GM21390 (cell line): ENCODE measurements around the gene THBS1.

Experiments used
- ATAC-seq: cut with Tn5 transposase; IDR thresholded peaks from one replicate; pipeline ENCODE4 v1.9.1; 2021; ENCODE audit not compliant: unreplicated experiment

Gene THBS1

DNA sequence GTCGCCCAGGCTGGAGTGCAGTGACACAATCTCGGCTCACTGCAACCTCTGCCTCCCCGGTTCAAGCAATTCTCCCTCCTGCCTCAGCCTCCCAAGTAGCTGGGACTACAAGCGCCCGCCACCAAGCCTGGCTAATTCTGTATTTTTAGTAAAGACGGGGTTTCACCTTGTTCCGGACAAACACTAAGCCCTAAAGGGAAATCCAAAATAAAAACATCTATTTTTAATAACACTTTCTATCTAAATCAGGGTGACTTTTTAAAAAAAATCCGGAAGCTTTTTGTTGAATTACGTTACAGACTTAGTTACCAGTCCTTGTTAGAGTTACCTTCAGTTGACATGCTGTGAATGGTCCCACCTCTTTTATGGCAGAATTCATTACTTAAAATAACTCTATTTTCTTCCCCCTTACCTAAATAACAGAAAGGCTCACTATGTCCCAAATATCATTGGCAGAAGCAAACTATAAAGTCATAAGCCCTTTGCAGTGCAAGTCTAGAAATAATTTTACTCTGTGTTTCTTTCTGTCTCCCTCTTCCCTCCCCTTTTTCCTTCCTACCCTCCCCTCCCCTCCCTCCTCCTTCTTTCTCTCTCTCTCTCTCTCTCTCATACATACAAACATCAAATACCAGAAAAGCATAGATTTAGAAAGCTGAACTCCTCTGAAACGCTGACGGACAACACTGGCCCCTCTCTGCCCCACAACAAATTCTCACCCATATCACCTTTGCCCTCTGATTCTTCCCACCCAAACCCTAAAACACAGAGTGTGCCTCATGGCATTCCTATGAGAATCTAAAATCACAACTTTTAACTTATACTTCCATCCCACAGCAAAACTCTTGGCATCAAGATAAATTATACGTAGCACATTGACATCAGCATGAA lies 18.3 kb downstream of the THBS1 start:
- ATAC-seq = no peak

DNA sequence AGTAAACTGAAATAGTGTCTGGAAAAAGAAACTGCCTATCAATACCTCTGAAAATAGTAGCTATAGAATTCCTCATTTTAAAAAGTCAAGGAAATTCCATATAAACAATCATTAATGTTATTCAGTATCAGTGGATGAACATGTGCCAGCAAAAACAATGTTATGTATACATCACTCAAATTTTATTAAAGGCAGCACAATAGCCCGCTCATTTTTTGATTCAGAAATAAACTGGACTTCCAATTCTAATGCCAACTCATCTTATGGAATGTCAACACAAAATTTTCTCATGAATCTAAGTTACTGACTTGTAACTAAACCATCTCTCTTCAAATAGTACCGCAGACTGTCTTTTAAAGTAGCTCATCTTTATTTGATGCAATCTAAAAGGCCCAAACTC lies 19.0 kb downstream of the THBS1 start:
- ATAC-seq = no peak

DNA sequence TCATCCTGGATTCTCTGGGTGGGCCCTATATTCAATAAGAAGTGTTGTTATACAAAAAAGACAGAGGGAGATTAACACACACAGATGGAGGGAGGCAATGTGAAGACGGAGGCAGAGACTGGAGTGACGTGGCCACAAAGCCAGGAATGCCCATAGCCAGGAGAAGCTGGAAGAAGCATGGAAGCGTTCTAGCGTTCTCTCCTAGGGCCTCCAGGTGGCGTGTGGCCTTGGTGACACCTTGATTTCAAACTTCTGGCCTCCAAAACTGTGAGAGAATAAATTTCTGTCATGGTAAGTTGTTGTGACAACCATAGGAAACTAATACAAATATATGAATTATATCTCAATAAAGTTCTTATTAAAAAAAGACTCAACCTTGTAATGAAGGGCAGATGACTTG lies 21.3 kb downstream of the THBS1 start:
- ATAC-seq = no peak

DNA sequence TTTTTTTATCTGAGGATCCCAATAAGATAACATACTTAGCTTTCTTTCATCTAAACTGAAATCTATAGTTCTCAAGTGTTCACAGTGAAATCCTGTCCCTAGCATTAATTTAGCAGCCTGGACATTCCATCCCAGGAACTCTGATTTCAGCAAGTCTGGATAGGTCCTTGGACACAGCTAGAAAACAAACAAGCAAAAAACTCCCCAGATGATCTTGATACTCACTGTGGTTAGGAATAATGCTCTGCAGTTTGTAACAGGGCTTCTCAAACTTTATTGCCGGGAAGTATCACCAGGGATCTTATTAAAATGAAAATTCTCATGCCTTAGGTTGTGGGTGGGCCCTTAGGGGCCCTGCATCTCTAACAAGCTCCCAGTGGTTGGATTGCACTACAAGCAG lies 24.3 kb downstream of the THBS1 start:
- ATAC-seq = no peak

DNA sequence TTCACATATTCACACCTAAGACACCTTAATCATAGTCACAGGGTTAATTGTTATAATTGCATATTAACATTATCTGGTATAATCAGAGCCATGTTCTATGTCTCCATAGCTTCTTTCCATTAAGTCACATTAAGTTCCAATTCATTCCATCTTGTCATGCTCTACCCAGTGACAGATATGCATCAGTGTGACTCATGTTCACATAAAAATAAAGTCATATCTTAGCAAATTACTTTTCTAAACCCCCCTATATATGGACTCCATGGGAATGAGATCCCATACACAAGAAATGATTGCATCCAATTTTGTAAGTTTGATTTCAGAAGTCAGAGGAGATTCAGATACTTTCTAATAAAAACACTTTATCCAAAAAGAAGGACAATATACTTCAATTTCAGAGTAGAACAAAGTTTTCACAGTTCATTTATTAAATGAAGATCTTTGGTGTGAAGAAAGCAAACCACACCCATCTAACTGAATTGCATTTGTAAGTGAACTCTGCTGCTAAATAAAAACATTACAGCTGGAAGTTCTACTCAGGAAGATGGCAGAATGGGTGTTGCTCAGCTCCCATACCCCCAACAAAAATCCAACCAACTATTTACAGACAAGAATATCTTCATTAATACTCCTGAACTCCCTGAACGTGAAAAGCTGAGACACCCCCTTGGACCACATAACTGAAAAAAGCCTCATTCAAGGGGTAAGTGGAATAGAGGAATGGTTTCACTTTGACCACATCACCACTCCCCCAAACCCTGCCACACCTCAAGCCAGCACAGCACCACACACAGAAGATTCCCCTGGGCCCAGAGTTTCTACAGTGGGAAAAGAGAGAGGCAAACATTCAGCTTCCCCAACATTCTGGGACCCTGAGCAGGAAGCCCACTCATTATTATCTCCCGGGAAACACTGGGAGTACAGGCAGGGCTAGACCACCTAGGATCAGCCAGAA lies 27.6 kb downstream of the THBS1 start:
- no peak for ATAC-seq

DNA sequence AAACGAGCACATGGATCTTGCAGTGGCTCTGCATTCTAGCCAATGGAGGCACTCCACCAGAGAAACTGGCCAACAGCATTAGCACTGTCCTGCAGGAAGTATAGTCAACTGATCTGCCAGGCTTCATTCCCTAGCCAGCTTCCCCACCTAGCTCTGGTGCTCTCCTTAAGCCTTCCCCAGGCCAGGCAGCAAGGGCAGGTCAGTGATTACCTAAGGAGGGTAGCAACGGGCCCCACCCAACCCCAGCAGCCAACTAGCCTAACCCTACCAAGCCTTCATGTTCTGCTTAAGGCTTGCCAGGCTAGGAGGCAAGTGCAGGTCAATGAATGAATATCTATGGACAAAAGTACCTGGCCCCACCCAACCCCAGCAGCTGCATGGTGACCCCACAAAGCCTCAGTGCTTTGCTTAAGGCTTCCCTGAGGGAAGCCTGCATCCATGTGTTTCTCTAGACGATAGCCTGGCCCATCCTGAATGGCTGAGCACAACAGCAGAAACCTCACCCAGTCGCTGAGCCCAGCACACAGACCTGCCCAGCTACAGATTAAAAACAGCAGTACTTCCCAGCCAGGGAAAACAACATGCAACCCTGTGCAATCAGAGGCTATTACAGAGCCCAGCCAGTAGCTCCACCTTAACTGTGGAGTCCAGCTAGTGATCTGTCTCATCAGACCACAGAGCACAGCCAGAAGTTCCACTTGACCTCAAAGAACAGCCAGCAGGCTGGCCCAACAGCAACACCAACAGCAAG lies 28.5 kb downstream of the THBS1 start:
- no peak for ATAC-seq

DNA sequence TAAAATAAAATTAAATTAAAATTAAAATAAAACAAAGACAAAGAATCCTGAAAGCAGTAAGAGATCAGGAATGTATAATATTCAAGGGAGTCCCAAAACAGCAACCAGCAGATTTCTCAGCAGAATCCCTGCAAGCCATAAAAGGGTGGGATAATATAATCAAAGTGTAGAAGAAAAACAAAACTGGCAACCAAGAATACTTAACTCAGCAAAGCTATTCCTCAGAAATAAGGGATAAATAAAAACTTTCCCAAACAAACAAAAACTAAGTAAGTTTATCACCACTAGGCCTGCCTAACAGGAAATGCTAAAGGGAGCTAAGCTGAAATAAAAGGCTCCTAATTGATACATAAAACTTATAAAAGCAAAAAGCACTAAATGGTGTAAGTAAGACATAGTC lies 29.8 kb downstream of the THBS1 start:
- ATAC-seq = no peak

DNA sequence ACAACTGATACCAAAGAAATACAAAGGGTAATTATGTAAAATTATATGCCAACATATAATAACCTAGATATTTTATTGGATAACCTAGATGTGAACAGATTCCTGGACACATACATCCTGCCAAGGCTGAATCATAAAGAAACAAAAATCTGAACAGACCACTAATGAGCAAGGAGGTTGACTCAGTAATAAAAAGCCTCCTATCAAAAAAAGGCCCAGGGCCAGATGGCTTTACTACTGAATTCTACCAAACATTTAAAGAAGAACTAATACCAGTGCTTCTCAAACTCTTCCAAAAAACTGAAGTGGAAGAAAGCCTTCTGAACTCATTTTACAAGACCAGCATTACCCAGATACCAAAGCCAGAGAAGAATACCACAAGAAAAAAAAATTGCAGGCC lies 32.4 kb downstream of the THBS1 start:
- no peak for ATAC-seq

DNA sequence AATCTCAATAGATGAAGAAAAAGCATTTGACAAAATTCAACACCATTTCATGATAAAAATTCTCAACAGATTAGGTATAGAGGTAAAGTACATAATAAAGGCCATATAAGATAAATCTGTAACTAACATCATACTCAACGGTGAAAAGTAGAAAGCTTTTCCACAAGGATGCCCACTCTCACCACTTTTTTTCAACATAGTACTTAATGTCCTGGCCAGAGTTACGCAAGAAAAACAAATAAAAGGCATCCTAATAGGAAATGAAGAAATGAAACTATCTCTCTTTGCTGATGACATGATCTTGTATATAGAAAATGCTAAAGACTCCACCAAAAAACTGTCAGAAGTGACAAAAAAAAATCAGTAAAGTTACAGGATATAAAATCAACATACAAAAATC lies 33.0 kb downstream of the THBS1 start:
- ATAC-seq = no peak

DNA sequence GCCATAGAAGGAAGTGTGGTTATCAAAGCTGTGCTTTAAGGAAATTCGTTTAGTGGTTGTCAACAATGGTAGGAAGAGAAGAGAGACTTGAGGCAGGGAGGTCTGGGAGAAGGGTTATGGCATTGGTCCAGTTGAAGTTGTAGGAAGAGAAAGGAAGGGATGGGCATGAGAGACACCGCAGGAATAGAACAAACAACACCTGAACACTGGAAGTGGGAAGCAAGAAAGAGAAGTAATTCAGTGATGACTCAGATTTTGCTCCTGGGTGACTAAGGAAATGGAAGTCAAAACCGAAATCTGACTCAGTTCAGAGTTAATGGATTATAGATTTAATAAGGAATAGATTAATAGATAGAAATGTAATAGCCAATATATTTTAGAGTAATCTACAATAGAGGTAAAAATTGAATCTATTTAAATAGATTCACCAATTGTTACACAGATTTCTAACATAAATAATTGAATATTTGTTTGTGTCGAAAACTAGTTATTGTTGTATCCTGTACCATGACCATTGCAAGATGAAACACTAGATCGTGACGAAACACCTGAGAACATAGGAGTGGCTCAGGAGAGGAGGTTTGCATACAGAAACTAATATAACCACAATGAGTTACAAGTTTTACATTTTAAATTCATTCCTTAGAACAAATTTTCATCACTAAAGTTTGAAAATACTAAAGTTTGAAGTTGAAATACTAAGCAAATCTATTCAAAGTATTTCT lies 36.0 kb downstream of the THBS1 start:
- no peak for ATAC-seq

DNA sequence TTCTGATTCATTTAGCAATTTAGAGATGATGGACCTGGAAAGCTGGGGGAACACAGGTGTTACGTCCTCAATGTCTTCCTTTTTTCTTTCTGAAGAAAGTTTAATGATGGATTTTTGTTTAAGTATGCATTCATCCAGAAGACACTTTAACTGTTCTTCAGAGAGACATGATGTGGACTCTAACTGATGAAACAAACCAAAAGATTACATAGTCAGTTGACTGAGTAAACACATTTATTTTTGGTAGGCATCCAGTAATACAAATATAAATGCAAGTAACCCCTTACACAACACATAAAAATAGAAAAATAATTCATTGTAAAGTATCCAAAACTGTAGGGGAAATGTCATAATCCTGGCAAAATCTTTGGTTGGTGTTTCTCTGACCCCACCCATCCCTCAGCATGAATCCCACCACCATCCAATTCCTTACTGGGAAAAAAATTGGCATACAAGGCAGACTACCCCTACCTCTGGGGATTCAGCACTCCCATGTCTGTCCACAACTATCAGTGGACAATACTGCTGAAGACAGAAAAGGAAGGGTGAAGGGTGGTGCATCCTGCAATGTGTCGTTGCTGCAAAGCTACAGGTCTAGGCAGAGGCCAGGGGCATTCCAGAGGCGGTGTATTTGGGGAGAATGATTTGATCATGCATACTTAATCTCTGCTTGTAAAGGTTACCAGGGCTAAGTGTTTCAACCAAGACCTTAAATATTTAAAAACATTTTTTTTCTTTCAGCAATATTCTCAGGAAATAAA lies 37.4 kb downstream of the THBS1 start:
- ATAC-seq = no peak

DNA sequence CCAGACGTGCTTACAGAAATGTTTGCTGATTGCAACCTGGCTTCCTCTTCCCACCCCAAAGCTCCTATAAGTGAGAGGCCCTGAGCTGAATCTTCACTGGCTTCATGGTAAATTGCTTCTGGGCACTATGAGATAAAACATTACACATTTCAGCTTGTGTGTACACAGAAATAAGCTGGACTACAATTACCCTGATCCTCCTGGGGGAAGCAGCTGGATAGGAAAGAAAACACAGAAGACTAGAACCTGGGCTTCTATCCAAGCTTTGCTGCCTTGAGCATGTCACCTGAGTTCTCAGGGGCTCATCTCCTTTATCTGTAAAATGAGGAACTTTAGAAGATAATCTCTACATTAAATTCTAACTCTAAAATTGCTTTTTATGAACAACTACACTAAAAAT lies 40.3 kb downstream of the THBS1 start:
- no peak for ATAC-seq

DNA sequence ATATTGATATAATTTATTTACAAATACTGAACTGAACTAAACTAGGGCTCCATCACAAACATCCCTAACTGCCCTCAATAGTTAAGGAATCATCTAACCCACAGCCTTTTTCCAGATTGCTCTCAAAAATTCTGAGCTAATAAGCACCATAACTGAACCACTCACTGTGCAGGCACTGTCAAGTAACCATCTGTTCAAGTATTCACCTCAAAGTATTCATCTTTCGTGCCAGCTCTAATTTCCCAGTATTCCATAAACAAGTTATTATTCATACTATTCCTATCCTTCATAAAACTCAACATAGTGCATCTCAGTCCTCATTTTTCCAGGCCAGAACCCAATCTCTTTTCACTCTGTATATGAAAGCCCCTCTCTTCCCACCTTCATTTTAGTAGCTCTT lies 41.1 kb downstream of the THBS1 start:
- no peak for ATAC-seq

DNA sequence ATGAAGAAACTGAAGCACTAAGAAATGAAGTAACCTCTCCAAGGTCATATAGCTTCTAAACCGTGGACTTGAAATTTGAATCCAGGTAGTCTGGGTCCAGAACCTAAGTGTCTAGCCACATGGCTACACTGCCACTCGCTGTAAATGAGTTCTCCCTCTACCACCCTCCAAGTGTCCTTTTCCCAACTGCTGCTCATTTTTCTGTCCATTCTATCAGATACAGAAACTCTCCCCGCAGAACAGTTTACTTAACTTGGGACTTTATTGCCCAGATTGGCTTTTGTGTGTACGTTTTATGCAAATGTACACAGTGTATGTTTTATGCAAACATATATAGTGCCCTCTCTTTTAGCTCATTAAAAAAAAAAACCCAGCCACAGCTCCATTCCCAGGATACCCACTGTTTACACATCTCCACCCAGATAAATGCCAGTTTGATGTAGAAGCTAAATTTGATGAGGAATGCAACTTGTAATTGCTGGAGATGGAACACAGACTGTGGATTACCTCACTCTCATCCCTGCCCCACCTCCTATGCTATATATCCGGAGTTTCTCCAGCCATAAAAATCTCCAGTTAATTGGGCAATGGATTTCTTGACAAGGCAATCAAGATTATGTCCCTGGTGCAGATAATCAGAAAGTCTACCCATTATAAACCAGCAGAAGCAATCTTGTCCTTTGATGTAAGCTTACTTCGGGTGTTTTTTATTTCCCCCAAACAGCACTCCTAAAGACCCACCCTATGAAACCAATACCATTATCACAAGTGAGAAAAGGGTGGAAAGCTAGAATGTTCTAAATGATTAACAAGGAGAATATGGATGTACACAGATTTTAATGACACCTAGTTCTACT lies 42.0 kb downstream of the THBS1 start:
- ATAC-seq = no peak

DNA sequence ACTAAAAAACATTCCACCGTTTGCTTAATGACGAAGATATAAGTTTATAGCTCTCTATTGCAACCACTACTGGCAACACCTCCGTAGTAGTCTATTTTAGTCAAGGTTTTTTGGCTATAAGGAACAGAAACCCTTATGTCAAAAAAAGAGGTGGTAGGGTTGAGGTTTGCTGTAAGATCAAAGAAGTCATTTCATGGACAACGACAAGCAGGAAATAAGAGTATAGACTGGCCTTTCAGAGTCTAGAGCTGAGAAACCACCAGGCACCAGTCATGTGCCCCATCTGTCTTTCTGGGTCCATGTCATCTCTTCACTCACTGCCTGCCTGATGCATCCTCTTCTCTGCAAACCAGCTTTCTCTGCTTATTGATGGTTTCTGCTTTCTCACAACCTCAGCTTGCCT lies 42.7 kb downstream of the THBS1 start:
- peak; percentile 93 for ATAC-seq

DNA sequence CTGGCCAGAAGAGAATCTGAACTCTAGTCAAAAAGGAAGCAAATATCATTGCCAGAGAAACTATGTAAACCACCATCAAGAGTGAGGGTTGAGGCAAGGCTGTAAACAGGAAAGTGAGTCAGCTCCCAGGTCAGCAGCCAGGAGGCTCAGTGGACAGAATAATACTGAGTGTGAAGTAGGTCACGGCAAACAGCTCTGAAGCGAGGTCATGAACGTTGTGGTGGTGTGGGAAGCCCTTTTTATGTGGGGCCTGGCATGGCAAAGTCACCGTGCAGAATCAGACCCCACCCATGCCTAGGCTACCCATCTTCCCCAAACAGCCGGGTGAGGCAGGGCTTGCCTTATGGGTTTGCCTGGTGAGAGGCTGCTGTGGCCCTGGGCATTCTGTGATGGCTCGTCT lies 43.9 kb downstream of the THBS1 start:
- ATAC-seq = peak; percentile 44

DNA sequence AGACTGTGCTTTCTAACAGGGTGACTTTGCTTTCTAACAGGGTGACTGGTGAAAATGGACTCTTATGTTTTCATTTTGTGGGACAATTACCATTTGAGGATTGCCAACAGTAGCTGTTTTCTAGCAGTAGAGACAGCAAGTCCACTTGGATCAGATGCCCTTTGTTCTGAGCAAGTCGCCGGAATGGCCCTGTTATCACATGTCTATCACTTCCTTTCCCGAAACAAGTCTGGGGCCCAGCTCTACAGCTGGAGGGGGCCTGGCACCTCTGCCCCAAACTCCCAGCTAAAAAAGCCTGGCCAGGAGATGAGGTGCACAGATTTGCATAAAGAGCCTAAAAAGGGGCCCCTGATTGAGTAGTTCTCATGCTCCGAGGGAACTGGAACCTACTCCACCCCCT lies 44.6 kb downstream of the THBS1 start:
- ATAC-seq = no peak

DNA sequence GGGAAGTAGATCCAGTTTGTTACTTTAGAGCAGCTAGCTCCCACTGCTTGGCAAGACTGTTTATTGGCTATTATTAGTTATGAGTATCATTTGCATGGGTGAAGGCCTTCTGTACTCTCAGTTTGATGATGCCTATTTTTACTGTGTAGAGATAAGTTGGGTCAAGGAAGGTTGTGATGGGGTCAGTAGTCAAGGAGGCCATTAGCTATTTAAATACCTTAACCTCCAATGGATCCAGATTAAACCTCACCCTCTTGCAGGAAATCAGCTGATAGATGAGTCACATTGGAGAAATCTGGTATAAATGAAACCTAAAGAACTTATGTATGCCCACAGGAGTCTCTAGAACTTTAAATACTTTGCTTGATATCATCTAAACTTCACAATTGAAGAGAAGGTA lies 45.0 kb downstream of the THBS1 start:
- ATAC-seq = no peak
